NB4 (cell line): ENCODE data around the gene SKP1.

ENCODE experiments used
- CTCF ChIP-seq: IDR thresholded peaks from one replicate; pipeline ENCODE4 v1.5.1; 2012; ENCODE audit warnings: low read depth, low read length
- MAX ChIP-seq: IDR thresholded peaks from 2 replicates; pipeline ENCODE4 v1.6.1; 2011; ENCODE audit warnings: low read depth, low read length
- POLR2A ChIP-seq: IDR thresholded peaks from 2 replicates; pipeline ENCODE4 v1.6.1; 2011; ENCODE audit warnings: mild to moderate bottlenecking; ENCODE audit not compliant: insufficient read length; ENCODE audit errors: extremely low read depth

GRCh38 chr5:134119720-134120119 lies 57.0 kb downstream of the SKP1 start:
- TF ChIP-seq CTCF (no peak), POLR2A (no peak), MAX (no peak)
